Activated T-cell treated with anti-CD3 and anti-CD28 coated beads for 1 hour (primary cell): ENCODE data around the gene BMPR1B.

ENCODE experiments used
- DNase-seq: peaks from one replicate; pipeline ENCODE4 v3.0.0-alpha.2; 2020; ENCODE audit warnings: low read depth

Gene BMPR1B

DNA sequence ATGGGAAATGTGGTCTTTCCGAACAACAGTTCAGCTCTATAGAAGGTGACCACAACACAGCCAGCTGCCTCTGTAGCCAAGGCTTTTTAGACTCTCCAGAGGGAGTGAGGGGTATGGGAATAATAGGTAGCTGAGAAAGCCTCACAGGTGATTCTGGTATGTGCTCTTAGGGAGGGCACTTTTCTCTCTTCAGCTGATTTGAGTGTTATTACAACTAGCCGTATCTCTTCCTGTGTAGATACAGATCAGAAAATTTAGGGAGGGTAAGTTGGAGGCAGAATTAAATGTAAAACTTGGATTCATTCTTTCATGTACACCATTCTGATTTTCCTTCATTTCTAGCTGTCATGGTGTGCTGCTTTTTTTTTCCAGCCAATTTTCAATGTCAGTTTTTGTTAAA is 154.9 kb downstream of the BMPR1B start:
- no peak for DNase-seq

DNA sequence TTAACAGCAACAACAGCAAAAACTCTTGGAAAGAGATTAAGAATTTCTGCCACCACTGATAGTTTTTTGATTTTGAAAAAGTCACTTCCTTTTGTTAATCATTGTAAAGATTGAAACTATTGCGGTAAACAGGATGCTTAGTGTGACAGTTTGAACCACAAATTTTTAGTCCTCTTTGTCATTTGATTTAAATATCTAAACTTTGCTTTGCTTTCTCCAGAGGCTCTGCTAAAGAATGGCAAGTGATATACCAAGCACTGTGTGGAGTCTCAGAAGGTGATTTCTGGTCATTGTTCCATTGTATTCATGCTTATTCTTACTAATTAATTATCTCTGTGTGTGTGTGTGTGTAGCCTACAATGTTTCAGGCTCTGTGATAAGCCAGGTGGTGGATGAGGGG is 155.6 kb downstream of the BMPR1B start:
- DNase-seq = no peak

DNA sequence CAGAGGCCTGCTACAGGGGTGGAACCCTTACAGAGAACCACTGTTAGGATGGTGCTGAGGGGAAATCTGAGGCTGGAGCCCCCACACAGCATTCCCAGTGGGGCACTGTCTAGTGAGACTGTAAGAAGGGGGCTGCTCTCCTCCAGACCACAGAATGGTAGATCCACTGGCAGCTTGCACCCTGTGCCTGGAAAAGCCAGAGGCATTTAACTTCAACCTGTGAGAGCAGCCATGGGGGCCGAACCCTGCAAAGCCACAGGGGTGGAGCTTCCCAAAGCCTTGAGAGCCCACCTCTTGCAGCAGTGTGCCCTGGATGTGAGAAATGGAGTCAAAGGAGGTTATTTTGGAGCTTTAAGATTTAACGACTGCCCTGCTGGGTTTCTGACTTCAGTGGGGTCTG is 159.4 kb downstream of the BMPR1B start:
- no peak for DNase-seq

DNA sequence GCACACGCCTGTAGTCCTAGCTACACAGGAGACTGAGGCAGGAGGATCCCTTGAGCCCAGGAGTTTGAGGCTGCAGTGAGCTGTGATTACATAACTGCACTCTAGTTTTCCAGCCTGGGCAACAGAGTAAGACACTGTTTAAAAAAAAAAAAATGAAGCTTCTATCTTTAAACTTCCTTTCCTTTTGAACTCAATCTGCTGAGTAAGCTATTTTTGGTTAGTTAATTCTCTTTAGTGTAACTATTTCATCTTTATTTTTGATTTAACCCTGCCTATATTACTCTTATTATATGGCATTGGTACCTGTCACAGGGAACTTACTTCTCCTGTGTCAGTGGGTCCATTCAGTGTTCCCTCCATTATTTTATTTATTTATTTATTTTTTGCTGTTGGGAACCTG is 160.8 kb downstream of the BMPR1B start:
- DNase-seq = no peak

DNA sequence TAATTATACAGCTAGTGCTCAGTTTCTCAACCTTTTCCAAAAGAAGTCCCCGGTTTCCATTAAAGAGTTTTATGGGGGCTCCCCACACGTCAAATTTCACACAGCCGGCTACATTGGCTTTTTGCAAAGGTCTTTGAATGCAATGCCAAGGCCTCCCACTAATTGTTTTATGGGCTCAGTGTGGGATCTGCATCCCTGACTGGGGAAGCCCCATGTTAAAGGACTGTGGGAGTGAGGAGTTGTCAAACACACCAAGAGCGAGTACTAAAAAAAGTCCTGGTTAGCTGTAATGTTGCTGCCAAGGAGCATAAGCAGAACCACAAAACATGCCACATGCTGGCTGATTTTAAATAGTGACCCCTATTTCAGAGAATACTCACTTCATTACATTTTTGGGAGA is 162.6 kb downstream of the BMPR1B start:
- DNase-seq = no peak

DNA sequence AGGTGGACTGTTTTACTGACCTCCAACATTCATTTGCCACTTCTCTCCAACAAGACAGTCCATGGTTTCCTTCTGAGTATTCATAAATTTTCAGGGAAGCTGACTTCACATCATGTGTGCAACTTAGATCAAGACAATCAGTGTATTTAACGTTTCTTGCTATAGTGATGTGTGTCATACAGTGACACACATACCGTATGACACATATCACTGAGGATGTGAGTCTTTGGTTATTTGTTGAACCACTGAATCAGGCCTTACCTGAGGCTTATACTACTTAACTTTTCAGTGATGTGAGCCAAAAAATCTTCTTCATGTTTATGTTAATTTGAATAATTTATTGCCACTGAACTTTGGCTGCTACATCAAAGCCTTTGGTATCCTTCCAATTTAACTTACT is 166.8 kb downstream of the BMPR1B start:
- no peak for DNase-seq

DNA sequence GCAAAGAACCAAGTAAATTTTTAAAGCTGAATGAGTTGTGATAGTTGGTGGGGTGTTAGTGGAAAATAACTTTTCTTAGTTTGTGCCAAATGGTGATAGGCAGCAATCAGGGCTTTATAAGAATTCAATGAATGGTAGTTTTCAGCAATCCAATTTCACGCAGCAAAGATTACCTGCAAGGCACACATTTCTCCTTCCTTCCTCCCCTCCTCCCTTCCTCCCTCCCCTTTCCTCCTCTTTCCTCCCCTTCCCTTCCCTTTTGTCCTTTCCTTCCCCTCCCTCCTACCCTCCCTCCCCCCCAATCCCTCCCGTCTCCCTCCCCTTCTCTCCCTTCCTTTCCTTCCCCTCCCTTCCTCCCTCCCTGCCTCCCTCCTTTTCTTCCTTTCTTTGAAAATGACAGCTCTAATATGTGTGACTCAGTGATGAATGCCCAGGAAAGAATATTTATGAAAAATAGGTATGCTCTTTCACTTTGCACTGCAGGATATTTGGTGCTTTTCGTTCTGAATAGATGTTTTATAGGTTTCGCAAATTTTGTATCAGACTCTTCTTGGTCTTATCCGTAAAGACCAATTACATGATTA is 168.1 kb downstream of the BMPR1B start:
- no peak for DNase-seq

DNA sequence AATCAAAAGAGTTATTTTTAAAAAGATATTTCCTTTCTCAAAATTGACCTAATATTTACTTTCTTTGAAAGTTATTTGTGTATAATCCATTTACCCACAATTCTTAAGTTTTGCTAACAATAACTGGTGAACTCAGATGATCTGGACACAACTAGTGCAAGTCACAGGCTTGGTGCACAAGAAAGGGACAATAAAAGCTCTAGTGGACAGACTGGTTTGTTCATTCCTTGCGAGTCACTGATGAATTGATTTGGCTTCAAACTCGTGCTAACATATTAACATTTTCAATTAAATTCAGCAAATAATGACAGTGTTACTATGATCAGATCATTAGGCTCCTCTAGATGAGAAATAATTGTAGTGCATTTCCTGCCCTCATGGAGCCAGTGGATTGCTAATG is 169.2 kb downstream of the BMPR1B start:
- no peak for DNase-seq

DNA sequence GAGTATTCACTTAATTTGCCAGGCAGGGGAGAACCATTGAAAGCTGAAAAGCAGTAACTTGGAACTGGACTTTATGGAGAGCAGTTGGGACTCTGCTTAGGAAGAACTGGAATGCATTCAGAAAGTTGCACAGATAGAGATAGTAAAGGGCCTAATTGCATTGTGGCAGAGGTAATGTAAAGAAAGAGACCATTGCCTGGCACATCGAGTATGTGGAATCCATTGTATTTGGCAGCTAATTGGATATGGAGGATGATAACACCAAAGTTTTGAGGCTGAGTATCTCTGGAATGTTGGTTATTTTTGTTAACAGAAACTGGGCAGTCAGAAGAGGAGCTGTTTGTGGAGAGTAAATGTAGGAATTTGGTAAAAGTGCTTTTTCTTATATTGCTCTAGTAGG is 169.9 kb downstream of the BMPR1B start:
- DNase-seq = no peak

DNA sequence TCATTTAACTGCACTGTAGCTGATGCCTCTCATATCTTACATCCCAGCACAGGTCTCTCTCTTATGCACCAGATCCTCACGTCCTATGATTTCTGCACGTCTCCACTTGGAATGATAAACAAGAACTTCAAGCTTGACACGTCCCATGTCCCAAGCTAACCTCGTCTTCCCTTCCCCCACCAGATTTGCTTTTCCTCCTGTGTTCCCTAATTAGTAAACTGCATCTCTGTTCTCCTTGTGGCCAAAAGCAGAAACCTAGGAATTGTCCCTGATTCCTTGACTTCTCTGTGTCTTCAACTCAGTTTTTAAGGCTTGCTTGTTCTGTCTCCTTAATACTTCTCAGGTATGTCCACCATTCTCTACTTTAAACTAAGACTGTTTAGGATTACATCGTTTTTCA is 171.9 kb downstream of the BMPR1B start:
- no peak for DNase-seq

DNA sequence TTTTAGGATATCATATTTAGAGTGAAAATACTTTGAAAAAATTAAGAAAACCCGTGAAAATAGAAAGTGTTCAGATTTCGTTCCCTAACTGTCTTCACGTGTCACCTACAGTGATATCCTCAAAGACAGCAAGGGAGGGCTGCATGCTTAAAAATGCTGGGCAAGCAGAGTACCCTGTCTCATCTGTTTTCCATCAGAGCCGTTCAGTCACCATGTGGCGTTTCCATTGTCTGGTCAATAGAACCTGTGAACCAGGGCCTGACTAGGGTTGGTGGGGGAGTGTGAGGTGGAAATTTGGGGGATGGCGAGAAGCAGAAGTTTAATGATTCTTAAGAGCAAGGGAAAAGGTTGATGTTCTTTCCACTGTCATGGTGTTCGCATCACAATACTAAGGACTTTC is 173.9 kb downstream of the BMPR1B start:
- DNase-seq = no peak

DNA sequence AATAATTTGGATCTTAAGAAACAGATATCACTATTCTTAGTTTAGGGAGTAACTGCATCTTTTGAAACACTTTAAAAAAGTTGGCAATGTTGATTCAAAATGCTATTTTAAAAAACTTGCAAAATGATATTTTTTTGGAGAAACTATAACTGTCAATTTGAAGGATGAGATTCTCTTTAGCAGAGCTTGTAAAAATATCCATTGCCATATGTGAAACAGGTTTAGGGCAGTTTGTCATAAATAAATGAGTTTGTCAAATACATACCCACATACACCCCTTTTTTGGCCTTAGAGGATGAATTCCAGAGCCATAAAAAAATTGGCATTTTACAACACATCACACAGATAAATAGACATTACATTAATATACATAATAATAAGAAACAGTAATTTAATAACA is 174.6 kb downstream of the BMPR1B start:
- DNase-seq = no peak

DNA sequence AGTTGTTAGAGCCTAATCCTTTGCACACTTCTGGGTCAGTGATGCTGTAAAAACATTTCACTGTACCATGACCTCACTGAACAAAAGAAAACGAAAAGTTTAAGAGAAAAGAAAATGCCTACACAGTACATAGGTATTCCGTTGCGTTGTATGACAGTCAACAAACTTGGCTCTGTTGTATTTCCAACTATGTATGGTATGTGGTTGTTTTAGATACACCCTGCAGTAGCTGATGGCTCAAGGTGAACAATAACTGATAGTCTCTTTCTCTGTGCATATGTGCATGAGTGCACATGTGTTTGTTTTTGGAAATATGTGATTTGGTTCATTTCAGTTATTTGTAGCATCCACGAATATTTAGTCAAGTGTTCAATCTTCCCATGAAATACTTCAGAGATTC is 176.0 kb downstream of the BMPR1B start:
- DNase-seq = no peak

DNA sequence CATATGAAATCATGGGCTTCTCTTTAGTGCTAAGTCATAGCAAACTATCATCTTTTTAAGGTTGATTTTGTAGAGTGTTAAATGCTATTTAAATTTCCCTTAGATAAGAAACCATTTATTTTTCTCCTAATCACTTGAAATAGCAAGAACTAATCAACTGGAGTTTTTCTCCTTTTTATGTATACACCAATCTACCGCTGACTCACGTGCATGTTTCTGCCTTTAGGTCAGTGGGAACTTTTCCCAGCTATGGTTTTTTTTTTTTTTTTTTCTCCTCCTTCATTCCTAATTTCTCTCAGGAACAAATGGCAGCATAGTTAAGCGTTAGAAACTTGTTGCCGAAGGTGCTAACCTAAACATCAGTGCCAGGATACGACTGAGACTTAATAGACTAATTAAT is 176.4 kb downstream of the BMPR1B start:
- DNase-seq = no peak

DNA sequence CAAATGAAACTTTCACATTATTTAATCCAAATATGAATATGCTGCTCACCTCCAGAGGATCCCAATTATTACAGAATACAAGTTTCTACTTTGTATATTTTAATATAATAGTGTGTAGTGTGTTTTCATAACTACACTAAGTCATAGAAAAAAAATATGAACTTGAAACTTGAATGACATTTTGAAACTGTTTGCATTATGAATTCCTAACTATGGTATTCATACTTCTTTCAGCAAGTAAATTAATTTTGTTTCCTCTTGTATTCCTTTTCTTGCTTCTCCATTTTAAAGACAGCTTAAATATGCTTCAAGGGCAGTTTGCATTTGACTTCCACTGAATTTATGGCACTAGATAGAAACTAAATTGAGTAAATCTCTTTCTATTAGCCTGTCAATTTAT is 177.1 kb downstream of the BMPR1B start:
- no peak for DNase-seq

DNA sequence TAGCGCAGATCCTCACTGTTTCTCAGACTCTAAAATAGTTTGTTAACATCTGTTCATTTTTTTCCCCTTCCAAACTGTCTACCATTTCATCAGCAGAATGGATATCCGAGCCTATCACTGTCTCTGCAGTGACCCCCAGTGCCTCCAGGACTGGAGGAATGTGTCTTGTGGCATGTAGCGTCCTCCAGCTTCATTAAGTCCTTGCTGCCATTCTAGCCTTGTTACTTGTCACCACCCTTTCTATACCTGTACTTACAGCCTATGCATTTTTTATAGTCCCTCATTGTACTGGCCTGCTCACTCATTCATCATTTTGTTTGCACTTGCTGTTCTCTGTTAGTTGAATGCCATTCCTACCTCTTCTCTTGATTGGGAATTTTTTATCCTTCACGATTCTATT is 179.1 kb downstream of the BMPR1B start:
- DNase-seq = no peak

DNA sequence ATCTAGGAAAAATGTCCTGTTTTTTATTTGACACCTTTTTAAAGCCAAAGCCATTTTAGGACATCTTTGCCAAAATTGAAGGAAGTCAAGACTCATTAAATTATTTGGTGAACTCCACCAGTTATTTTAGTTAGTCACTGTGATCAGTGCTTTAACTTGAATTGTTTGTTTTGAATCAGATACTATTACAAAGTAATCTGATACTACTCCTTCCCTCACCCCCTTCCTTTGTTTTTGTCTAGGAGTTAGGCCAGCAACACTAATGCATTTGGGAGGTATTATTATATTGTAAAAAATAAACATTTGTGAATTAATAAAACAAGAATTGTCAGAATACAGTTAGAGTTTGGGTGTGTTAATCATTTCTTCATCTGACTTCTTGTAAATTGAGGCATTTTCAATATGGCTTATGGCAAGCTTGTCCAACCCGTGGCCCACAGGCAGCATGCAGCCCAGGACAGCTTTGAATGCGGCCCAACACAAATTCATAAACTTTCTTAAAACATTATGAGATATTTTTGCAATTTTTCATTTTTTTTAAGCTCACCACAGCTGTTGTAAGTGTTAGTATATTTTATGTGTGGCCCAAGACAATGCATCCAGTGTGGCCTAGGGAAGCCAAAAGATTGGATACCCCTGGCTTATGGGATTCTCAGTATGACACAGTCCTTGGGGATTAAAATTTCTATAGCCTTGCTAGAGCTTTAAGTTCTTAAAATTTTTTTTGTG is 182.2 kb downstream of the BMPR1B start:
- DNase-seq = no peak

DNA sequence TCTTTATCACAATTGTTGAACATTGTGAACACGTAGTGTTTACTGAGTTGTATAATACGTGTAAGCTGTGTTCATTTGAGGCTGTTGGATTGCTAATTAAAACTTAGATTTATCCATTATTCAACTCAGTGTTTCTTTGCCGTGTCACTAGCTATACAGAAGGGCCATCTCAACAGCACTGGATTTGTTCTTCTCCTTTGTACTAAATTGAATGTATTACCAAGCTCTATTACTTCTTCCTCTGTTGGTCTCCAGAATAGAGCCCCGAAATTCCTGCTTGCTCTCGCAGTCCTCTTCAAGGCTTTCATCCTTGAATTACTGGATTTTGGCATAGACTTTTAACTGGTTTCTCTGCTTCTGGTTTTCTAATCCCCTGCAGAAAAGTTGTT is 182.8 kb downstream of the BMPR1B start:
- DNase-seq = no peak

DNA sequence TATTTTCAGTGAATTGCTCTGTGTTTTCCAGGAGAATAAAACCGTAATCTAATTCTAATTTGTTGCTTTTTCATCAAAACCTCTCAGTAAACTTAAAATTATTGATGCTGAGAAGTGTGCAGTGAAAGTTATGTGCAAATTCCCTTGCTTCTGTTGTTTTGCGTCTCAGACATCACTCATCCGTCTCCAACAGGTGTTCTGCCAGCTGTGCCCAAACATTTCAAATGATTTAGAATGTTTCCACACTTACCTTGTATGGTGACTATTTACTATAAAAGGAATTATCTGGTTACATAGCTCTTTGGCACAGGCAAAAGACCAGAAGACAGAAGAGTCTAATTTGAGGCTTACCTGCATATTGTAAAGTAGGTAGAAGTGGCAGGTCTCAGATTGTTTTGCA is 184.0 kb downstream of the BMPR1B start:
- no peak for DNase-seq

DNA sequence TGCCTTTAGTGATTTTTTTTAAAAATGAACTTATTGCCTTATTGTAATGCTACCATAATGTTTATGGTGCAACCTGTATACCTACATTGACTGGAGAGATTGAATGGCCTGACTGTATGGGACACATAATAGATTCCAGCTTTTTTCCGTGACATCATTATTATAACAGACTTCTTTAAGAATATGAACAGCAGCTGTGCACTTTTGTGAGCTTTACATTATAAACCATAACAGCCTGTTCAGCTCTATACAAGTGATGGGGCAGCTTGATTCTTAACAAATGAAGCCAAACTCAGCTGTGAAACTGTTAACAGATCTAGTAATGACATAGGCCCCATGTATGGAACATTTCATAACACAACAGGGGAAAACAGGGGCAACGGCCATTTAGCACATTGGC is 187.0 kb downstream of the BMPR1B start:
- no peak for DNase-seq

DNA sequence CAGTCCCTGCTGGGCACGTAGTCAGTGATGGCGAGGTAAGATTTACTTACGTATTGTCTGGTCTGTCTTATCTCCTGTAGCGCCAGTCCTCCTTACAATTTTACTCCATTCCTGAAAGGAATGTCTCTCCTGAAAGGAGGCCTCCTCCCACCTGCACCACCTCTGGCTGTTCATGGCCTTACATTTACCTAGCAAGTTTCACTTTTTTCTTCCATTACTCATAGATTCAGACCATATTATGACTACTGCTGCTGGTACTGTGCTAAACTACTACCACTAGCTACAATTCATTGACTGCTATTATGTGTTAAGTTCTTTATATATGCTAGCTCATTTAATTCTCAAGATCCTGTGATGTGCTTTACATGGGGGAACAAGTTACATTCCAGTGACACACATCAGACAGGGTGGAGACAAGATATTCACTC is 189.9 kb downstream of the BMPR1B start:
- no peak for DNase-seq

DNA sequence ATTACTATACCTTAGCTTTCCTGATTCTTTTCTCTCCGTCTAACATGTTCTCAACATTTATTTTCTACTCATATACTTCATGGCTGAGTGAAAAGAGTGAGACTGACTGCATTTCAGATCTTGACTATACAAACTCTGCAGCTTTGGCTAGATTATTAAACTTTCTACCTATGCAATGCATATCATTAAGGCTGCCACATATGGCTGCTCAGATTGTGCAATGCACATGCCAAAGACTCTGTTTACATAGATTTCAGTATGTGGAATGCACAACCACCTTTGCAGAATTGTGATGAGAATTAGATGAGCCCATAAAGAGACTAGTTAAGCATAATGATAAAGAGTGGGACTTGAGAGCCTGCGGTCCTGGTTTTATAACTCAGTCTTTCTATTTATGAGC is 196.5 kb downstream of the BMPR1B start:
- no peak for DNase-seq

DNA sequence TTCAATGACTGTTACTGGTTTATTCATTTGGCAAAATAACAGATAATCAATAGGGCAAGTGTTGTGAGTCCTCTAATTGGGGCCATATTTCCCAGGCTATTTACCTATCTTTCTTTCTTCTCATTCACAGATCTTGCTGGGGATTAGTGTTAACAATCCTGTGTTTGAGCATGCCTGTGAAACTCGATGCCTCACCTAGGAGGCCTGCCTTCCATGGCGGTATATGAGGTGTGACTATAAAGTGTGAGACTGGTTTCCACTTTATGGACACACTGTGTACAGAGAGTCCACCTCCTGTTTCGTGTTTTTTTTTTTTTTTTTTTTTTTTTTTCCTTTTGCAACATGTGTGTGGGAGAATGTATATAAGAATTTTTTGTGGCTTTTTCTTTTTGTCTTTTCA is 199.3 kb downstream of the BMPR1B start:
- DNase-seq = no peak

DNA sequence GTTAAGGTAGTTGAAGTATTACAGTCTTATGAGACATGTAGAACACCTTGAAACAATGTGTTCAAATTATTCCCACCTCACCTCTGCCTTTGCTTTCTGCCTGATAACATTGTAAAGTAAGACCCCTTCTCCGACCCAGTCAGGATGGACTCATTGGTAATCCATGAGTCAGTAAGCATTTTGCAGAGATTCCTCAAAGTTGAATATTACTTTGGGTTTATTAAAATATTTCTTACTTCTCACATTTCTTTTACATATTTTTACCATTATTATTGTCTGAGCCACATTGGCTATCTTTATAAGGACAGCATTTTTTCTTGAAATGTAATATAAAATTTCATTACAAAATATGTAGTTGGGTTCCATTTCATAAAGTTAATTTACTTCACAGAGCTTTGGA is 201.6 kb downstream of the BMPR1B start:
- DNase-seq = no peak
